ENCODE data around the gene NT5C2.

DNA sequence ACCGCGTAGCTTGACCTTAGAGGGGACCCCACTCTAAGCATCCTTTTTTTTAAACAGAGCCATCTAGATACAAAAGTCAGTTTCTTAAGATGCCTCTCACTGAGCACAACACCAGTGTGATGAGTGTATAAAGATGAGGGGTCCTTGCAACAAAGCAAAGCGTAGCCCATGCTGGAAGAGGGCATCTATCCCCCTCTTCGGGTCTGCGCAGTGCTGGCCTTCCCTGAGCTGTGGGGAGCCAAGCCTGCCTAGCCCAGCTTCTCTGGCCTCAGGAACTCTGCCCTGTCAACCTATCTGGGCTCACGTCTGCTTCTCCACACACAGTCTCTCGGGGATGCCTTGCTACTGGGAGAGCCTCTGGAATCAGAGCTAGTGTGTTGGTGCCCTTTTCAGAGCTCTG, 114.0 kb downstream of the NT5C2 start:
- TF ChIP-seq, protein P1, sequence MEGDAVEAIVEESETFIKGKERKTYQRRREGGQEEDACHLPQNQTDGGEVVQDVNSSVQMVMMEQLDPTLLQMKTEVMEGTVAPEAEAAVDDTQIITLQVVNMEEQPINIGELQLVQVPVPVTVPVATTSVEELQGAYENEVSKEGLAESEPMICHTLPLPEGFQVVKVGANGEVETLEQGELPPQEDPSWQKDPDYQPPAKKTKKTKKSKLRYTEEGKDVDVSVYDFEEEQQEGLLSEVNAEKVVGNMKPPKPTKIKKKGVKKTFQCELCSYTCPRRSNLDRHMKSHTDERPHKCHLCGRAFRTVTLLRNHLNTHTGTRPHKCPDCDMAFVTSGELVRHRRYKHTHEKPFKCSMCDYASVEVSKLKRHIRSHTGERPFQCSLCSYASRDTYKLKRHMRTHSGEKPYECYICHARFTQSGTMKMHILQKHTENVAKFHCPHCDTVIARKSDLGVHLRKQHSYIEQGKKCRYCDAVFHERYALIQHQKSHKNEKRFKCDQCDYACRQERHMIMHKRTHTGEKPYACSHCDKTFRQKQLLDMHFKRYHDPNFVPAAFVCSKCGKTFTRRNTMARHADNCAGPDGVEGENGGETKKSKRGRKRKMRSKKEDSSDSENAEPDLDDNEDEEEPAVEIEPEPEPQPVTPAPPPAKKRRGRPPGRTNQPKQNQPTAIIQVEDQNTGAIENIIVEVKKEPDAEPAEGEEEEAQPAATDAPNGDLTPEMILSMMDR (optimal IDR thresholded peaks at IDR 0.05 in 1 of 3, IDR thresholded peaks at IDR 0.05 in 1 of 3, conservative IDR thresholded peaks at IDR 0.05 in 1 of 3; ENCODE audit: extremely low read depth in 1 of 3, insufficient read depth in 2 of 3, low read length in 3 of 3) = no peak
- no peak for TF ChIP-seq EZH2 (IDR thresholded peaks at IDR 0.05; ENCODE audit: low read length)

All from keratinocyte (primary cell).